ENCODE data around the gene TRABD2A.
"Not testable (repeated sequence)": the region's sequence is repeated elsewhere in the genome, so short reads cannot be mapped to it uniquely, and the experiment has no call there.

TRABD2A gene

DNA sequence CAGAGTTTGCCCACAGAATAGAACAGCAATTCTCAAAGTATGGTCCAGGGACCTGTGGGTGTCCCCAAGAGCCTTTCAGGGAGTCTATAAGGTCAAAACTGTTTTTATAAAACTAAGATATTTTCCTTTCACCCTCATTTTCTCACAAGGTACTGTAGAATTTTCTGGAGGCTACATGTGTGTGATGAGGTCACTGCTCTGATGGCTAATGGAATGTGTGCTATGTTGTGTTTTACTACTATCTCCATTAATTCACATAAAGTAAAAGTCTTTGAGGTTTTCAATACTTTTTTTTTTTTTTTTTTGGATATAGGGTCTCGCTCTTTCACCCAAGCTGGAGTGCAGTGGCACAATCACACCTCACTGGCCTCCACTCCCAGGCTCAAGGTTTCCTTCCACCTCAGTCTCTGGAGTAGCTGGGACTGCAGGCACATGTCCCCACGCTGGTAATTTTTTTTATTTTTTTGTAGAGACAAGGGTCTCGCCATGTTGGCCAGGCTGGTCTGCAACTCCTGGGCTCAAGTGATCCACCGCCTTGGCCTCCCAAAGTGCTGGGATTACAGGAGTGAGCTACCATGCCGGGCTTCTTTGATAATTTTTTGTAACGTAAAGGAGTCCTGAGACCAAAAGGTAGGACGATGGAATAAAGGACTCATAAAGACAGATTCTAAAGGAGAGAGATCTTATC, 1.8 kb downstream of the TRABD2A start:
- peak; percentile 3 for DNase-seq

DNA sequence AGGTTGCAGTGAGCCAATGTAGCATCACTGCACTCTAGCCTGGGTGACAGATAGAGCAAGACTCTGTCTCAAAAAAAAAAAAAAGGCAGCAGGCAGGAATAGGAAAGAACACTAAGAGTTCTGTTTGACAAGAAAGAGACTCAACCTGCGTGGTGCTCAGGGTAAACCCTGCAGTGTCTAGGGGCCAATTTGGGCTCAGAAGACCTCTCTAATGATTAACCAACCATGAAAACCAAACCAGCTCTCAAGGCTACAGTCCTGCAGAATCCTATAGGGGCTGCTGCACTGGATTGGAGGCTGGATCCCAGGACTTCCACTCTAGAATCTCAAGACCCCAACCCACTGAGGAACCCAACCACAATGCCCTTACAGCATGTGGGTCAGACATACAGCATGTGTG, 2.4 kb downstream of the TRABD2A start:
- no peak for DNase-seq

DNA sequence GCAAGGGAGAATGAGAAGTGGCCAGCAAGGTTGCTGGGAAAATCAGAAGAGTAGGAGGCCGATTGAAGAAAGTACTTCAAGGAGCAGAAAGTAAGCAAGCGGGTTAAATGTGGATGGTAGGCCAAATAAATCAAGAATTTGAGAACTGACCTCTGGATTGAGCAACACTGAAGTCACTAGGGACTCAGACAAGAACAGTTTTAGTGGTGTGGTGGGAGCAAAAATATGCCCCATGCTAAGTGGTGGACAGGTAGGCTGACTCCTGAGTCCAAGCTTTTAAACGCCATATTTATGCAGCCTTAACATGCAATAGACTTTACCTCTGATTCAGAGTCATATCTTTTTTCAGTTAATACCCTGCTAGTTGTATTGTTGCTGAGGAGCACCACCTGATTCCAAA, 4.5 kb downstream of the TRABD2A start:
- DNase-seq: peak; percentile 0

DNA sequence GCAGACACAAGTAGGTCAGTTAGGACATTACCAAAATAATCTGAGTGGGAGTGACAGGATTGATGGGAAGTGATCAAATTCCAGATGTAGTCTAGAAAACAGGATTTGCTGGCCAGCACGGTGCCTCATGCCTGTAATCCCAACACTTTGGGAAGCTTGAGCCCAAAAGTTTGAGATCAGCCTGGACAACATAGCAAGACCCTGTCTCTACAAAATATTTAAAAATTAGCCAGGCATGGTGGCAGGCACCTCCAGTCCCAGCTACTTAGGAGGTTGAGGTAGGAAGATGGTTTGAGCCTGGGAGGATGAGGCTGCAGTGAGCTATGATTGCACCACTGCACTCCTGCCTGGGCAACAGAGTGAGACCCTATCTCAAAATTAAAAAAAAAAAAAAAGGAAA, 5.3 kb downstream of the TRABD2A start:
- not testable (repeated sequence) for DNase-seq

DNA sequence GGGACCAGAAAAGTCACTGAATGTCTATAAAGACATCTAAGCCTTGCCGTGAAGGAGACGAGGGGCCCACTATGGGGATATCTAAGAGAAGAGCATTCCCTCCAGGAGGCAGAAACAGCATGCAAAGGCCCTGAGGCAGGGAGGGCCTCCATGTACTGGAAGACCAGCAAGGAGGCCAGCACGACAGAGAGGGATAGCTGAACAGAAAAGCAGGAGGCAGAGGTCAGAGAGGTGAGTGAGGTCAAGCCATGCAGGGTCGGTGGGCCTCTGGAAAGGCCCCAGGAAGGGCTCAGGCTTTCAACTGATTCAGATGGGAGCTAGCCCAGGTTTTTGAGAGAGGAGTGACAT, 5.7 kb downstream of the TRABD2A start:
- no peak for DNase-seq

DNA sequence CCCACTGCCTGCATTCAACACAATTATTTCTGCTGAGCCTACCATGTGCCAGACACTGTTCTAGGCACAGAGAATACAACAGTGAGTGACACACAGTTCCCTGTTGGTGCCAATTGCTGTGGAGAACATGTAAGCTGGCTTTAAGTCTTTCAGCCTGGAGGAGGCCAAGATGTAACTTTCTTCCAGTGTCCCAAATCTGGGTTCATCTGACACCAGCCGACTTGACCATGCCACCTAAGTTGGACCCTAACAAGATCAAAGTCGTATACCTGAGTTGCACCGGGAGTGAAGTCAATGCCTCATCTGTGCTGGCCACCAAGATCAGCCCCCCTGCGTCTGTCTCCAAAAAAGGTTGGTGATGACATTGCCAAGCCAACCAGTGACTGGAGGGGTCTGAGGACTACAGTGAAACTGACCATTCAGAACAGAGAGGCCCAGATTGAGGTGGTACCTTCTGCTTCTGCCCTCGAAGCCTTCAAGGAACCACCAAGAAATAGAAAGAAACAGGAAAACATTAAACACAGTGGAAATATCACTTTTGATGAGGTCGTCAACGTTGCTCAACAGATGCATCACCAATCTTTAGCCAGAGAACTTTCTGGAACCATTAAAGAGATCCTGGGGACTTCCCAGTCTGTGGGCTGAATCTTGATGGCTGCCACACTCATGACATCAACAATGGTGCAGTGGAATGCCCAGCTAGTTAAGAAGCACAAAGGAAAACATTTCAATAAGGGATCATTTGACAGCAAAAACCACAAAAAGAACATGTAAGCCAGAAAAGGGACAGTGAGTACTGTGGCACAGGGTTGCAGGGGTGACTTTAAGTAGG, 6.3 kb downstream of the TRABD2A start:
- DNase-seq: peak; percentile 3

DNA sequence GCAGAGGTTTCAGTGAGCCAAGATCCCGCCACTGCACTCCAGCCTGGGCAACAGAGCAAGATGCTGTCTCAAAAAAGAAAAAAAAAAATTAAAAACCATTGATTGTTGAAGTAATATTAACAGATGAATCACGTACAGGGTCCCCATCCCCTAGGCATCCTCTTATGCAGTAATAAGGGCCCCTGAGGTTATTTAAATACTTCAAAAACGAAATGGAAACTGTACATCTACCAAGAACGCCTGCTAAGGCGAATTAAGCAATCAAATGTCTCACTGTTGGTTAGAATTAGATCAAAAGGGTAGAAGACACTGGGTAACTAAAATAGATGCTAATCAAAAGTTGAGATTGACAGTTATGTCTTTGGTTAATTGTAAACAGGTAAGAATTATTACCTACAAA, 7.5 kb downstream of the TRABD2A start:
- no peak for DNase-seq

DNA sequence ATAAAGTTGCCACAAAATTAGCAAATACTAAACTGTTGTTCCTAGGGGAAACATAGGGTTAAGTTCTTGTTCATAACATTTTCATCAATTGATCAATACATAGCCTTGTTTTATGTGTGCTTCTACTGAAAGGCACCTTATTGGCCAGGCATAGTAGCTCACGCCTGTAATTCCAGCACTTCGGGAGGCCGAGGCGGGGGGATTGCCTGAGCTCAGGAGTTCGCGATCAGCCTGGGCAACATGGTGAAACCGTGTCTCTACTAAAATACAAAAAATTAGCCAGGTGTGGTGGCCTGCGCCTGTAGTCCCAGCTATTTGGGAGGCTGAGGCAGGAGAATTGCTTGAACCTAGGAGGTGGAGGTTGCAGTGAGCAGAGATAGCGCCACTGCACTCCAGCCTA, 8.2 kb downstream of the TRABD2A start:
- not testable (repeated sequence) for DNase-seq

DNA sequence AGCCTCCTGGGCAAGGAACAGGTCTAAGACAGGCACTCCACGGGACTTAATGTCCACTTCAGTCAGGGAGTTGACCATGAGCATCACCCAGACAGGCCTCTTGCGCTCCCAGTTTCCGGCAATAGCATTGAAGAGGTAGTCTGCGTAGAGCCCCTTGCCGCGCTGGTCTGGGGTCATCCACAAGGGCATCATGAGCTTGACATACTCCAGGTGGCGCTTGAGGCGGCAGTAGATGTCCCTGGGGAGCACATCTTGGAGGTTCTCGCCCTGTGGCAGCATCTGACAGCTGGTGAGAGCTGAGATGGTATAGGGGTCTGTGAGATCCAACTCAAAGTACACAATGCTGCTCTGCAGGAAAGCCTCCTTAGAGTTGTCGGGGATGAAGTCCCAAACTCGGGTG, 10.6 kb downstream of the TRABD2A start:
- DNase-seq: no peak

DNA sequence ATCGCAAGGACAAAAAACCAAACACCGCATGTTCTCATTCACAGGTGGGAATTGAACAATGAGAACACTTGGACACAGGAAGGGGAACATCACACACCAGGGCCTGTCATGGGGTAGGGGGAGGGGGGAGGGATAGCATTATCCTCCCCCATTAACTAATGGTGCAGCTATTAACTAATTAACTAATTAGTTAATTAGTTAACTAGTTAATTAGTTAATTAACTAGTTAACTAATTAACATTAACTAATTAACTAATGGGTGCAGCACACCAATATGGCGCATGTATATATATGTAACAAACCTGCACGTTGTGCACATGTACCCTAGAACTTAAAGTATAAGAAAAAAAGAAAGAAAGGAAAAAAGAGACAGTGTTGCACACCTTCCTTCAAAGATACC, 12.6 kb downstream of the TRABD2A start:
- DNase-seq: not testable (repeated sequence)

DNA sequence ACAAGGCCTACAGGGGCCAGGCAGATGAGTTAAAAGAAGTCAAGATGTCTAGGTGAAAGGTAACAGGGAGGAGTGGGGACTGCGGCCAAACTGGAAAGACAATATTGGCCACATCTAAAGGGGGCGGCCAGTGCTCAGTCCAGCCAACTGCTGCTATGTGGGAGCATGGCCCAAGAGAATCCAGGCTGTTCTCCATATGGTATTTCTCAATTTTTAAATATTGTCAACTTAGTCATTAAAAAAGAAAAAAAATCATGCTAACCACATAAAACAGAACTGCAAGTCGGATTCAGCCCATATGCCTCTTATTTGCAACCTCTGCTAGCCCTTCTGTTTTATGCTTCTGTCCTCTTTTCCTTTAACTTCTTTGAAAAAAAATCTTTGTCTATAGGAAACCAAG, 14.8 kb downstream of the TRABD2A start:
- no peak for DNase-seq

DNA sequence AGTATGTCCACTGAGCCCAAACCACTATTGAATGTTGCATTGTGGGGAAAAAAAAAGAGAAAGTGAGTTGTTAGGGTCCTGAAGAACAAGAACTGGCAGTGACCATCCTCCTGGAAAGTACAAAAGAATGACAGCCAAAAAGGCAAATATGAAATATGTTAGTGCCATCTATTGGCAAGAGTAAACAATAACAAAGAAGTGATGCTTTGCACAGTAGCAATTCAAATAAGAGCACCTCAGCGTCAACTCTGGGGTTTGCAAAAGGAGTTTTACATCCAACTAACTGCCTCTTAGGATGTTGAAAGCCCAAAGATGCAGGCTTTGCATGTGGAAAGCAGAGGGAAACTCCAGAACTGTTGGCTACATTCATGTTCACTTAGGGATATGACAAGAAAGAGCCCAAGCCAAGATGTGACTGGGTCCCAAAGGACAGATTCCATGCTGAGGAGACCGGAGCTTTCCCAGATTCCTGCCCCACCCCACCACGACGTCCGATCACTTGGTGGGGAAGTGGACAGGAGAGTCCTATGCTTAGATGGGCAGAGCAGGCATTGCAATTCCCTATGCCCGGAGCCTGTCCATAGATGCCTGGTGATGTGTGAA, 15.6 kb downstream of the TRABD2A start:
- DNase-seq: no peak

DNA sequence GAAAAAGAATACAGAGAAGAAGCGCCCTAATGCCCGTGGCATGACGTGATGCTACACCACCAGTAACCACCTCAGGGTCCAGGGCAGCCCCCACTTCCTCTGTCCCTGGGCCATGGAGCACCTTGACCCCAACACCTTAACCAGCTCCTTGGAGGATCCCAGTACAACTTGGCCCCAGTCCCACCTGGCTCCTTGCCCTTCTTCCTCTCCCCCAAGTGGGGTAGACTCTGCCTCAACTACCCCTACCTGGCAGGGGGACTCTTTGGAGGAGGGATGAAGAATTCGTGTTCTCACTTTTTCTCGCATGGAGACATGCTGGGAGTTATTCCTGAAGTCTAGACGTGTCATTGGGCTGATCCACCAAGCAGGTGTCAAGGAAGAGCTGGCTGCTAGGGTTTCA, 18.9 kb downstream of the TRABD2A start:
- DNase-seq: no peak

DNA sequence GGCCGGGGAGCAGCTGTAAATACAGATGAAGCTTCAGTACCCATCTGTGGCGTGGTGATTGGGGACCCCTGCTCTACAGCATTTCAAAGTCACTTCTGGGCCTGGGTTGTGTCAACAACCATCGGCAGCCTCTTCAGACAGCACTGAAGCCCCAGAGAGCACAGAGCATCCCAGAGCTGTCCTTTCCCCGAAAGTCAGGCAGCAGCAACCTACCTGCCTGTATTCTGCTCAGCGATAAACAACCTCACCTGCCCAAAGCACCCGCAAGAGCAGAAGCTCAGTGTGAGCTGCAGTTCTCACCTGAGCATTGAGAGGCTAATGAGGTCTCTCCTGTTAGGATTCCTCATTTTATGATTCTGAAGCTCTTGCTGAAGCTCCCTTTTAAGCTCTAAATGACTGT, 19.3 kb downstream of the TRABD2A start:
- DNase-seq: no peak

DNA sequence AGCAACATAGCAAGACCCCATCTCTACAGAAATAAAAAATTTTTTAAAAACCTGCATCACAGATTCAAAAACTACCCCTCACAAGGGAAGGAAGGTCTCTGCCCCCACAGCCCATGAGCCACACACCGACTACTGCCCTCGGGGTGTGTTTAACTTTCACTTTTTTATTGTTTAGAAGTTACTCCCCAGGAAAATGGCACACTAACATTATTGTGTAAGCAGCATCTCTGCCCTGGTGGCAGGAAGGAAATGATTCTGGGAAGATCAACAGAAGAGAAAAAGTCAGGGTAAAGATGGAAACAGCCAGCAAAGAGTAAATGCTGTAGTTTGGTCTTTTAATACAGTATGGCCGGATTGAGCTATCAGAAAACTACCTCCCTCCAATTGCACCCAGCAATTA, 21.9 kb downstream of the TRABD2A start:
- DNase-seq: no peak

DNA sequence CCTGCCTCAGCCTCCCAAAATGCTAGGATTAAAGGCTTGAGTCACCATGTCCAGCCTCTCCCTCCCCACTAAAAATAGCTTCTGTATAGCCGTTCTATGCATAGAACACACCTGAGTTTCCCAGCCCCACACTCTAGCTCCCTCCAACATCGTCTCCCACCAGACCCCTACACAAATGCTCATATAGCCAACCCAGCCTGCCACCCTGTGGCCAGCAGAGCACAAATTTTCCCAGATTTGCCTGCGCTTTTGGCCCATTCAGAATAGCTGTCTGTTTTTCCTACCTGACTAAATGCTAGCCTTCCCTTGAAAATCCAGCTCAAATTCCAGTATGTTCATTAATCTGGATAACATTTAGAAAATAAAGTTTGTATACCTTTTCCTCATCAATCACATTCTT, 22.8 kb downstream of the TRABD2A start:
- no peak for DNase-seq

DNA sequence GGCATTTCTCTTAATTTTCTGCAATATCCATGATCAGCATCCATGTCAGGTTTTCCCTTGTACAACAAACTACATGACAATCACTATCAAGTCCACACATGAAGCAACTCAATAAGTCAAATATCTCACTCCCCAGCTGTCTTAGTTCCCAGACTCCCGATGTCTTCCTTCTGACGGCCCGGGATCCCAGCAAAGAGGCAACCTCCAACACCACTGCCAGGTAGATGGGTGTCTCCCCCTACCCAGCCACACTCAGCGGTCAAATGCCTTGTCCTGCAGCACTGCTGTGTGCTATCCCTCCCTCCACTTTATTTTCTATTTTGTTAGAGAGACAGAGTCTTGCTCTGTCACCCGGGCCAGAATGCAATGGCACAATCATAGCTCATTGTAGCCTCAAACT, 23.3 kb downstream of the TRABD2A start:
- DNase-seq: no peak

DNA sequence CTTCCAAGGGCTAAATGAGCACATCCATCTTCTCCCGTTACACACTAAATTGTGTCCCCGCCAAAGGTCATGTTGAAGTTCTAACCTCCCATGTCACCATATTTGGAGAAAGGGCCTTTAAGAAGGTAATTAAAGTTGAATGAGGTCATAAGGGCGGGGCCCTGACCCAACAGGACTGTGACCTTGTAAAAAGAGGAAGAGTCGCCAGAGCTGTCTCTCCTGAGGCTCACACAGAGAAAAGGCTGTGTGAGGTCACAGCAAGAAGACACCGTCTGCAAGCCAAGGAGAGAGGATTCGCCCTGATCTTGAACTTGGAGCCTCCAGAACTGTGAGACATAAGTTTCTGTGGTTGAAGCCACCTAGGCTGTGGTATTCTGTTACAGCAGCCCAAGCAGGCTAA, 24.1 kb downstream of the TRABD2A start:
- no peak for DNase-seq

DNA sequence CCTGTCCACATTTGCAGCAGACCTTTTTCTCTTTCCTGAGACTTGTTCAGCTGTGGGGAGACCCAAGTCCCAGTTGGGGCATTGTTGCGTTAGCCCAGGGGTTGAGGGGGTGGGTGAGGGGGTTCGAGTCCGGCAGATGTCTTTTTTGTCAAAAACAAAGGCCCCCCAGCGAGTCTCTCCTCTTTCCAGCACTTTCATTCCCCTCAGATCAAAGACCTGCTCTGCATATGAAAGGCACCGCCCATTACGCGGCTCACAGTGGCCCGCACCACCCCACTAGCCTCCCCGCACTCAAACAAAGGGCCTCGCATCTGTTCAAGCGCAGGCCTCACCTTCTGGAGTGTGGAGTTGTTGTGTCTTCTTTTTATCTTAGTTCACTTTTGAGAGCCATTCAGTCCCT, 25.2 kb downstream of the TRABD2A start:
- no peak for DNase-seq

DNA sequence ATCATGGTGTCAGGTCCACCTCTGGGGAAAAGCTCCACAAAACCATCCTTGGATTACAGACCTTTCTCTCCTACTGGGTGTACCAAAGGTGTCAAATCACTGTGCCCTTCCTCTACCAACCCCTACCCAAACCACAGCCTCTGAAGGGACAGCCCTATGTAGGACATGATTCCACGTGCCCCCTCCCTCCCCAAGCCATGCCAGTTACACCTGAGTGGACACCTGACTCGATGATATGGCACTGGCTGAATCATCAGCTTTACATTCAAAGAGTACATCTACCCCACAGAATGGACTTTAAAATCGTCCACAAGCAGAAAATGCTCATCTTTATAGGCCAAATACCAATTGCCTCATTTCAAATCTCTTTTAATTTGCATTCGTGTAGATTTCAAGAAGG, 26.0 kb downstream of the TRABD2A start:
- no peak for DNase-seq

DNA sequence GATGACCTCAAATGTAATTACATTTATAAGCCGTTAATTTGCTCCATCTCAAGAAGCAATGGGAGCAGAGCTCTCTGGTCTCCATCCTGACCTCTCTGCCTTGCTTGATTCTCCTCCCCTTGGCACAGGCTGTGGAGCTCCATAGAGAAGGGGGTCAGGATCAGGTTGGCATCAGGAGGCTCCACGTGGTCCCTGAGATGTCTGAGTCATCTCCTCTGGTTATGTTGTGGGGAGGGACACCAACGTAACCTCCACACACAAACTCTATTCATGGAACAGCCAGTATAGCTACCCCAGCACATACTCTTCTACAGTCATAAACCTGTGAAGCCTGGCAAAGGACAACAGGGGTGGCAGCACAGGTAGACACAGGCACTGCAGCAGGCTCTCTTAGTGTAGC, 29.0 kb downstream of the TRABD2A start:
- no peak for DNase-seq

DNA sequence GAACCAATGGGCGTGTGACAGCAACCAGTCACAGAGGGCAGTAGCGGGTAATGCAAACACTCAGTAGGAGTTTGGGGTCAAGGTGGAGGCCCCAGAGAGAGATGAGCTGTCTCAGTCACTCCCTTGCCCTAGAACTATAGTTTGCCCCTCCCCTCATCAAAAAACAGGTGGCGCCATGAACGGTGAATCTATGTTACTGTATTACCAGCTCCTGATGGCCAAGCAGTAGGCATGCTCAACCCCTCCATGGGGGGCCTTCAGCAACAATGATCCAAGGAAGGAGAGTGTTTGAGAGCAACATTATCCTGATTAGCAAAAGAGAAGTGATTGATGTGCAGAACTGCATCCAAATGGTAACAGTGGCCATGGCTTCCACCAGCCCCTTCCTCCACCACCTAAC, 30.4 kb downstream of the TRABD2A start:
- DNase-seq: no peak

DNA sequence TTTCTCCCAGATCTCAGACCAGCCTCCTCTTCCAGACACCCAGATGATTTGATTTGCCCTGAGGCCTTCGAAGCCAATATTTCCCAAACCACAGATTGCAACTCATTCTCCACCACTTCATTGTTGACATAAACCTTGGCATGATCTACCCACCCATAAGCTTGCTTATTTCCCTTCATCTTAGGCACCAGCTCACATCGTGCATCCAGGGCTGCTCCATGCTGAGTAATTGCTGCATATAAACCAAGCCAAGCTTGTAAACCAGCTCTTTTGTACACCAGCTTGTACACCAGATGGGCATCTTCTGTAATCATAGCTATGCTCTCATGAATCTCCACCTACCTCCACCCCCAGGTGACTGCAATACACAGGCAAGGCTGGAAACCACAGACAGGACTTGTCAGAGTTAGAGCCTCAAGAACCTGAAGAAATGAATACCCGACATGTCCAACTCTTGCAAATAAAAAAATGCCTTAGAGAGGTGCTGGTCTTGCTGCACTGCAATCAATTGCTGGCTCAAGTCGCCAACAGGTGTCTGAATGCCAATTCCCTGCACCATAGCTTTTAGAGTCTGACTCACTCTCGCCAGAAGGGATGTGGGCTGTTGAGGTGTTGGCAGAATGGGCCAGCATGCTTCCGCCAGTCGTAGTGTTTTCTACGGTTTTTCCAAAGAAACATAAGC, 31.5 kb downstream of the TRABD2A start:
- DNase-seq: no peak

All from femur (tissue), 1 donor.